Neural cell (in vitro differentiated cells): ENCODE results near the gene LMO1. TPM values are rescaled to one million over a fixed set of nuclear protein-coding genes. Genes with fewer than 3 reads are reported as not detected.
A peak's percentile ranks its signal among the peaks of the same experiment; 100 is the strongest.

Source experiments
- H2AFZ ChIP-seq: fragments of 200-600, 300-800 bp; sonication (generic), shearing (Covaris generic); 2 replicates; pipeline ENCODE4 v1.6.0; 2014; ENCODE audit warnings: low read depth, mild to moderate bottlenecking, antibody characterized with exemption, low read length, moderate library complexity
- H3F3A ChIP-seq: fragments of 200-600 bp; shearing (Covaris generic); 2 replicates; pipeline ENCODE4 v1.6.1; 2016; ENCODE audit warnings: mild to moderate bottlenecking, moderate library complexity, mixed read lengths, antibody characterized with exemption, low read length; ENCODE audit not compliant: insufficient read depth, poor library complexity, severe bottlenecking
- H3K27ac ChIP-seq: fragments of 200-600, 300-800 bp; sonication (generic), shearing (Covaris generic); 2 replicates; pipeline ENCODE4 v1.5.1; 2014; ENCODE audit warnings: mild to moderate bottlenecking, low read length, moderate library complexity
- H3K27me3 ChIP-seq: fragments of 300-800, 200-600 bp; sonication (generic), shearing (Covaris generic); 2 replicates; pipeline ENCODE4 v1.6.0; 2014; ENCODE audit warnings: mild to moderate bottlenecking, low read depth, low read length, moderate library complexity; ENCODE audit not compliant: insufficient read depth
- H3K36me3 ChIP-seq: fragments of 300-800, 200-600 bp; sonication (generic), shearing (Covaris generic); 2 replicates; pipeline ENCODE4 v1.5.1; 2014; ENCODE audit warnings: mild to moderate bottlenecking, antibody characterized with exemption, low read length, moderate library complexity; ENCODE audit not compliant: insufficient read depth
- H3K4me2 ChIP-seq: fragments of 300-800, 200-600 bp; sonication (generic), shearing (Covaris generic); 2 replicates; pipeline ENCODE4 v1.6.0; 2014; ENCODE audit warnings: mild to moderate bottlenecking, low read length
- H3K4me3 ChIP-seq: fragments of 300-800, 200-600 bp; sonication (generic), shearing (Covaris generic); 2 replicates; pipeline ENCODE4 v1.5.1; 2014; ENCODE audit warnings: mild to moderate bottlenecking, low read length, moderate library complexity
- H3K79me2 ChIP-seq: fragments of 200-600 bp; shearing (Covaris generic); replicated peaks from 2 replicates; pipeline ENCODE4 v1.6.0; 2014; ENCODE audit warnings: mild to moderate bottlenecking, low read length, moderate library complexity; ENCODE audit not compliant: insufficient read depth
- H3K9ac ChIP-seq: fragments of 300-800, 200-600 bp; sonication (generic), shearing (Covaris generic); 2 replicates; pipeline ENCODE4 v1.6.1; 2016; ENCODE audit warnings: mild to moderate bottlenecking, low read length, mixed read lengths
- H3K9me2 ChIP-seq: fragments of 200-600 bp; shearing (Covaris generic); 2 replicates; pipeline ENCODE4 v1.6.1; 2016; ENCODE audit warnings: mild to moderate bottlenecking, low read length, mixed read lengths; ENCODE audit not compliant: insufficient read depth
- H3K9me3 ChIP-seq: fragments of 200-600, 300-800 bp; sonication (generic), shearing (Covaris generic); 2 replicates; pipeline ENCODE4 v1.6.1; 2016; ENCODE audit warnings: mild to moderate bottlenecking, mixed run types, low read length, moderate library complexity, mixed read lengths
- H4K20me1 ChIP-seq: fragments of 200-600 bp; shearing (Covaris generic); 2 replicates; pipeline ENCODE4 v1.6.1; 2016; ENCODE audit warnings: mild to moderate bottlenecking, mixed run types; ENCODE audit not compliant: insufficient read depth
- EP300 ChIP-seq: fragments of 450-650 bp; conservative IDR thresholded peaks from 2 replicates; pipeline ENCODE4 v1.6.1; 2014; ENCODE audit warnings: antibody characterized with exemption, mild to moderate bottlenecking, moderate library complexity; ENCODE audit not compliant: poor library complexity, severe bottlenecking
- EZH2 ChIP-seq: fragments of 200-600, 300-800 bp; shearing (Covaris generic), sonication (generic); IDR thresholded peaks from 2 replicates; pipeline ENCODE4 v1.6.1; 2014; ENCODE audit warnings: antibody characterized with exemption, low read length, borderline replicate concordance, mild to moderate bottlenecking; ENCODE audit not compliant: insufficient read depth, poor library complexity, severe bottlenecking
- MXI1 ChIP-seq: fragments of 450-650 bp; conservative IDR thresholded peaks from 2 replicates; pipeline ENCODE4 v1.6.1; 2014; ENCODE audit warnings: antibody characterized with exemption, mild to moderate bottlenecking; ENCODE audit not compliant: poor library complexity, severe bottlenecking
- POLR2AphosphoS5 ChIP-seq: IDR thresholded peaks from 2 replicates; pipeline ENCODE4 v1.6.1; 2012
- RAD21 ChIP-seq: fragments of 450-650 bp; conservative IDR thresholded peaks from 2 replicates; pipeline ENCODE4 v1.6.1; 2014; ENCODE audit warnings: antibody characterized with exemption, mild to moderate bottlenecking, moderate library complexity
- SMC3 ChIP-seq: fragments of 450-650 bp; conservative IDR thresholded peaks from 2 replicates; pipeline ENCODE4 v1.6.1; 2014; ENCODE audit warnings: antibody characterized with exemption, mild to moderate bottlenecking, moderate library complexity; ENCODE audit not compliant: poor library complexity
- TAF1 ChIP-seq: IDR thresholded peaks from 2 replicates; pipeline ENCODE4 v1.6.1; 2012; ENCODE audit warnings: low read depth
- polyA plus RNA-seq: library from polyadenylated mRNA; depleted of rRNA; stranded (reverse); fragments of >200 nt; gene quantifications from 2 replicates; pipeline ENCODE4 v1.2.3, GENCODE V29; 2014
- TF ChIP-seq, protein P1 (sequence below): fragments of 450-650 bp; IDR thresholded peaks from 2 replicates; pipeline ENCODE4 v1.5.1; 2014; ENCODE audit warnings: antibody characterized with exemption, mild to moderate bottlenecking, moderate library complexity; ENCODE audit not compliant: poor library complexity, severe bottlenecking
- TF ChIP-seq, protein P2 (sequence below): IDR thresholded peaks from 2 replicates; pipeline ENCODE4 v1.6.1; 2012; ENCODE audit warnings: borderline replicate concordance

LMO1 gene
- polyA plus RNA-seq, 1 donor from 2014 or later: 4.4 TPM

DNA sequence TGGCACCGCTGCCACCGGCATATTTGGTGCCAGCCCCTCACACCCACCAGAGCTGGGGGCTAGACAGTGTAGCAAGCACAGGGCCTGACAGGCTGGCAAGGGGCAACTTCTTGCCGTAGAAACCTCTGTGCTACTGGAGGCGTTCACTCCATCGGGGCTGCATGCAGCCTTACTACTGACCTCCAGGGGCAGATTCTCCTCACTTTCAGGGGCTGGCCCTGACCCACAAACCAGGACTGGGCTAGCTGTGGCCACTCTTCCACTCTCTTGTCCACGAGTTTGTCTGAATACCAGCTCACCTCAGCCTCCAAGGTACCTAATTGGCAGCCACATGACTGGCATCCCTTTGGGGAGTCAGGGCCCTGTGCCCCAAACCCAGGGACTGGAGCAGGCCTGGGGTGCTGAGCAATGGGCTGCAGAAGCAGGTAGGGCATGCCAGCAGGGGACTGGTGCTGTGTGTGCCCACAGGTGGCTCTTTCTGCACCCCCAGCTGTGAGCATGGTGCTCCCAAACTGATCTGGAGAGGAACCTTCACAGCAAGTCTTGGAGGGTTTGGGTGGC is 2.1 kb upstream of the LMO1 start:
- H3K27me3 ChIP-seq: peaks cover 26% of the 10 kb centered on the region
- H2AFZ ChIP-seq: no peak overlapping the region
- no peaks in the 10 kb centered on the region for H3F3A ChIP-seq
- peaks cover 38% of the 10 kb centered on the region for H3K79me2 ChIP-seq
- TF ChIP-seq, protein P1, sequence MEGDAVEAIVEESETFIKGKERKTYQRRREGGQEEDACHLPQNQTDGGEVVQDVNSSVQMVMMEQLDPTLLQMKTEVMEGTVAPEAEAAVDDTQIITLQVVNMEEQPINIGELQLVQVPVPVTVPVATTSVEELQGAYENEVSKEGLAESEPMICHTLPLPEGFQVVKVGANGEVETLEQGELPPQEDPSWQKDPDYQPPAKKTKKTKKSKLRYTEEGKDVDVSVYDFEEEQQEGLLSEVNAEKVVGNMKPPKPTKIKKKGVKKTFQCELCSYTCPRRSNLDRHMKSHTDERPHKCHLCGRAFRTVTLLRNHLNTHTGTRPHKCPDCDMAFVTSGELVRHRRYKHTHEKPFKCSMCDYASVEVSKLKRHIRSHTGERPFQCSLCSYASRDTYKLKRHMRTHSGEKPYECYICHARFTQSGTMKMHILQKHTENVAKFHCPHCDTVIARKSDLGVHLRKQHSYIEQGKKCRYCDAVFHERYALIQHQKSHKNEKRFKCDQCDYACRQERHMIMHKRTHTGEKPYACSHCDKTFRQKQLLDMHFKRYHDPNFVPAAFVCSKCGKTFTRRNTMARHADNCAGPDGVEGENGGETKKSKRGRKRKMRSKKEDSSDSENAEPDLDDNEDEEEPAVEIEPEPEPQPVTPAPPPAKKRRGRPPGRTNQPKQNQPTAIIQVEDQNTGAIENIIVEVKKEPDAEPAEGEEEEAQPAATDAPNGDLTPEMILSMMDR: peak; percentile 55
- TF ChIP-seq RAD21: no peak
- no peaks in the 10 kb centered on the region for H3K9me3 ChIP-seq
- no peaks in the 10 kb centered on the region for H3K36me3 ChIP-seq
- no peak overlapping the region for H3K9ac ChIP-seq
- no peaks in the 10 kb centered on the region for H4K20me1 ChIP-seq
- no peak overlapping the region for H3K4me3 ChIP-seq
- no peak overlapping the region for H3K4me2 ChIP-seq
- H3K27ac ChIP-seq: no peak overlapping the region
- no peaks in the 10 kb centered on the region for H3K9me2 ChIP-seq

DNA sequence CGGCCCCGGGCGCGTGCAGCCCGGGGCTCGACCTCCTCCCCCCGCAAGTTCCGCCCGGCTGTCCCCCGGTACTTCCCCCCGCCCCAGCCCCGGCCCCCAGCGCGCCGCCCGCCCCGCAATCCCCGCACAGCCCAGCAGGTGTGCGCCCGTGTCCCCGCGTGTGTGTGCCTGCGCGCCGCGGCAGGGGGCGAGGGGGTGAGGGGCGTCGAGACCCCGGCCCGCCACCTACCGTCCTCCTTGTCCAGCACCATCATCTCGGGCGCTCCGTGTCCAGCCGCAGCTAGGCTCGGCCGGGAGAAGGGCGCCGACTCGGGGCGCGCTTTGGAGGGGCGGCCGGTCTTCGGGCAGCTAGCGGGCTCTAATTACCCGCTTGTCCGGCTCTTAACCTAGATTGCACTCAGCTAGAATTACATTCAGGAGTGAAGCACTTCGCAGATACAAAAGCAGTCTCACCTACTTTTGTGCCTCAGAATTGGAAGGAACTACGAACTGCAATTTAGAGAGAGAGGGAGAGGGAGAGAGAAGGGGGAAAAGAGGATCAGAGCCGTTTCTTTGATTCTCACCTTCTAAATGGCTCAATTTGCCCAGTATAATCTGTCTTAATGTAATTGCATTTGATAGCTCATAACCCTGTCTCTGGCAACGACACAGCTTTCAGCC is 439 bp downstream of the LMO1 start:
- Histone ChIP-seq H3K27me3 (peaks cover 16% of the 10 kb centered on the region), H3K9ac (peak overlapping the region; percentile 79), H3K4me2 (peak overlapping the region; percentile 92), H3K36me3 (no peaks in the 10 kb centered on the region), H3K79me2 (peaks cover 50% of the 10 kb centered on the region), H3K4me3 (peak overlapping the region; percentile 79), H4K20me1 (no peaks in the 10 kb centered on the region), H3K9me2 (no peaks in the 10 kb centered on the region), H3K27ac (peak overlapping the region; percentile 78), H2AFZ (peak overlapping the region; percentile 51), H3K9me3 (no peaks in the 10 kb centered on the region), H3F3A (no peaks in the 10 kb centered on the region)
- TF ChIP-seq RAD21: no peak
- TF ChIP-seq POLR2AphosphoS5: no peak
- TF ChIP-seq SMC3: no peak
- no peak for TF ChIP-seq TAF1
- TF ChIP-seq EP300: no peak
- TF ChIP-seq, protein P2, sequence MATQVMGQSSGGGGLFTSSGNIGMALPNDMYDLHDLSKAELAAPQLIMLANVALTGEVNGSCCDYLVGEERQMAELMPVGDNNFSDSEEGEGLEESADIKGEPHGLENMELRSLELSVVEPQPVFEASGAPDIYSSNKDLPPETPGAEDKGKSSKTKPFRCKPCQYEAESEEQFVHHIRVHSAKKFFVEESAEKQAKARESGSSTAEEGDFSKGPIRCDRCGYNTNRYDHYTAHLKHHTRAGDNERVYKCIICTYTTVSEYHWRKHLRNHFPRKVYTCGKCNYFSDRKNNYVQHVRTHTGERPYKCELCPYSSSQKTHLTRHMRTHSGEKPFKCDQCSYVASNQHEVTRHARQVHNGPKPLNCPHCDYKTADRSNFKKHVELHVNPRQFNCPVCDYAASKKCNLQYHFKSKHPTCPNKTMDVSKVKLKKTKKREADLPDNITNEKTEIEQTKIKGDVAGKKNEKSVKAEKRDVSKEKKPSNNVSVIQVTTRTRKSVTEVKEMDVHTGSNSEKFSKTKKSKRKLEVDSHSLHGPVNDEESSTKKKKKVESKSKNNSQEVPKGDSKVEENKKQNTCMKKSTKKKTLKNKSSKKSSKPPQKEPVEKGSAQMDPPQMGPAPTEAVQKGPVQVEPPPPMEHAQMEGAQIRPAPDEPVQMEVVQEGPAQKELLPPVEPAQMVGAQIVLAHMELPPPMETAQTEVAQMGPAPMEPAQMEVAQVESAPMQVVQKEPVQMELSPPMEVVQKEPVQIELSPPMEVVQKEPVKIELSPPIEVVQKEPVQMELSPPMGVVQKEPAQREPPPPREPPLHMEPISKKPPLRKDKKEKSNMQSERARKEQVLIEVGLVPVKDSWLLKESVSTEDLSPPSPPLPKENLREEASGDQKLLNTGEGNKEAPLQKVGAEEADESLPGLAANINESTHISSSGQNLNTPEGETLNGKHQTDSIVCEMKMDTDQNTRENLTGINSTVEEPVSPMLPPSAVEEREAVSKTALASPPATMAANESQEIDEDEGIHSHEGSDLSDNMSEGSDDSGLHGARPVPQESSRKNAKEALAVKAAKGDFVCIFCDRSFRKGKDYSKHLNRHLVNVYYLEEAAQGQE: no peak
- no peak for TF ChIP-seq EZH2
- no peak for TF ChIP-seq MXI1
- TF ChIP-seq, protein P1: no peak
